Measurements from ENCODE around the gene SNAPC5. TPM values are rescaled to one million over a fixed set of nuclear protein-coding genes. Genes with fewer than 3 reads are reported as not detected.
A peak's percentile ranks its signal among the peaks of the same experiment; 100 is the strongest.
"Not testable (repeated sequence)": the region's sequence is repeated elsewhere in the genome, so short reads cannot be mapped to it uniquely, and the experiment has no call there.

Gene SNAPC5
- total RNA-seq, 1 donor from 2014 or later = 25.9 TPM

DNA sequence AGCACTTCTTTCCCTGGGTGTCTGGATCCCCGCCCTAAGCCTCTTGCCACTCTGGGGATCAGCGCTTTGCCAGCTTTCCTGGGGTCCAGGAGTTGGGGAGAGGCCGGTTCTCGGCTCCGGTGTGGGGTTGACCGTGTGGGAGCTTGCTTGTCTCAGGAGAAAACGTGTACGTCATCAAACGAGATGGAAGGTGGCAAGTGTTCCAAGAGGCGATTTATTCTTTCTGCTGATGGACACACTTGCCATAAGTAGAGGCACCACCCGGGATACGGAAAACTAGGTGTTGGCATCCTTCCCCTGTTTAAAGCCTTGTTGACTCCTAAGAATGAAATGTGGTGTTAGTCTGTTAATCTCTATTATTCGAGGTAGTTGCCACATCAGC, 7.9 kb upstream of the SNAPC5 start:
- TF ChIP-seq, protein P1, sequence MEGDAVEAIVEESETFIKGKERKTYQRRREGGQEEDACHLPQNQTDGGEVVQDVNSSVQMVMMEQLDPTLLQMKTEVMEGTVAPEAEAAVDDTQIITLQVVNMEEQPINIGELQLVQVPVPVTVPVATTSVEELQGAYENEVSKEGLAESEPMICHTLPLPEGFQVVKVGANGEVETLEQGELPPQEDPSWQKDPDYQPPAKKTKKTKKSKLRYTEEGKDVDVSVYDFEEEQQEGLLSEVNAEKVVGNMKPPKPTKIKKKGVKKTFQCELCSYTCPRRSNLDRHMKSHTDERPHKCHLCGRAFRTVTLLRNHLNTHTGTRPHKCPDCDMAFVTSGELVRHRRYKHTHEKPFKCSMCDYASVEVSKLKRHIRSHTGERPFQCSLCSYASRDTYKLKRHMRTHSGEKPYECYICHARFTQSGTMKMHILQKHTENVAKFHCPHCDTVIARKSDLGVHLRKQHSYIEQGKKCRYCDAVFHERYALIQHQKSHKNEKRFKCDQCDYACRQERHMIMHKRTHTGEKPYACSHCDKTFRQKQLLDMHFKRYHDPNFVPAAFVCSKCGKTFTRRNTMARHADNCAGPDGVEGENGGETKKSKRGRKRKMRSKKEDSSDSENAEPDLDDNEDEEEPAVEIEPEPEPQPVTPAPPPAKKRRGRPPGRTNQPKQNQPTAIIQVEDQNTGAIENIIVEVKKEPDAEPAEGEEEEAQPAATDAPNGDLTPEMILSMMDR (IDR thresholded peaks at IDR 0.05; ENCODE audit: unreplicated experiment) = no peak
- DNase-seq (ENCODE audit: low spot score, unreplicated experiment) = no peak
- H3K27me3 Mint-ChIP-seq = no peaks in the 10 kb centered on the region
- H3K4me3 Mint-ChIP-seq (ENCODE audit: low read depth) = peak overlapping the region; percentile 95
- H3K9me3 Mint-ChIP-seq (ENCODE audit: low read depth) = no peaks in the 10 kb centered on the region
- H3K27ac Mint-ChIP-seq = peak overlapping the region; percentile 99
- H3K4me1 Mint-ChIP-seq (ENCODE audit: low read depth) = peaks cover 34% of the 10 kb centered on the region
- peaks cover 21% of the 10 kb centered on the region for H3K36me3 Mint-ChIP-seq (ENCODE audit: insufficient read depth)

DNA sequence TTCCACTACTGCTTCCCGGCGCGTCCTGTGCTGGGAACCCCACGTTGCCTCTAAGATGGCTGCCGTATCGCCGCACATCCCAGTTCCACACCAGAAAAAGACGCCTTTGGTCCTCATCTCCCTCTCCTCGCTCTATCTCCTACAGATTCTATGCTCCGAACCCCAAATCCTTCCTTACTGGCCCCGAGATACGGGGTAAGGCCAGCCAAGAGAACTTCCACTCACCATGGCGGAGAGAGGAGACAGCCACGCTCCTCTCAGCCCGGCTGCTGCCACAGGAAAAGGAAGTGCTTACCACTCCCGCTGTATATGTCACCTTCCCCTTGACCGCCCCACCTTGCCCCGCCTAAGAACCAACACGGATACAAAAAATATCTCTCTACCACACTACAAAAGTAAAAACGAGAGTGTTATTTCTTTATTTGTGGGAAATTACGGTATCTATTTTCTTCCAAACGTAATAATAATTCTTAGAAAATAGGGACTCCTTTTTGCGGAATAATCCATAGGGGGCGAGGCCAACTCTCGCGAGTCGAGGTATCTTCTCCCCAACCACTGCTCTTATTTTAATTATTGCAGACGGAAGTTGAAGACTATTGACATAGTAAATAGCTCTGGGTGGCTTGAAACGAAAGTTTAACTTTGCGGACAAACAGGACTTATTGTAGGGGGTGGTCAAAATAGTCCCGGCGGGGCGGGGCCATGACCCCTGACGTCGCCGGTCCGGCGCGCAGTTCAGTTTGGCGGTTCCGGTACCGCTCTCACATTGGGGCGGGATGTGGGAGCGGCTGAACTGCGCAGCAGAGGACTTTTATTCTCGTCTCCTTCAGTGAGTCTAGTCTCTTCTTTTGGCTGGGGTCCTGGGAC, 7.2 kb upstream of the SNAPC5 start, which contains the start of the genes RPL4 and ZWILCH:
Gene RPL4 (minus strand): TSS at position 293 of the 867 bp plus-strand sequence. CDS start 65 bp downstream, at position 228.
Gene ZWILCH (plus strand): TSS at position 764 of the 867 bp plus-strand sequence. CDS start 13 bp downstream, at position 777.
- Mint-ChIP-seq H3K36me3 (ENCODE audit: insufficient read depth) (peaks cover 27% of the 10 kb centered on the region), H3K9me3 (ENCODE audit: low read depth) (no peaks in the 10 kb centered on the region), H3K4me3 (ENCODE audit: low read depth) (peak within 1 kb of the TSS; percentile 95), H3K4me1 (ENCODE audit: low read depth) (peaks cover 34% of the 10 kb centered on the region), H3K27ac (peak within 1 kb of the TSS; percentile 99), H3K27me3 (no peaks in the 10 kb centered on the region)
- TF ChIP-seq, protein P1 (IDR thresholded peaks at IDR 0.05; ENCODE audit: unreplicated experiment) = no peak
- peak; percentile 29 for DNase-seq (ENCODE audit: low spot score, unreplicated experiment)

DNA sequence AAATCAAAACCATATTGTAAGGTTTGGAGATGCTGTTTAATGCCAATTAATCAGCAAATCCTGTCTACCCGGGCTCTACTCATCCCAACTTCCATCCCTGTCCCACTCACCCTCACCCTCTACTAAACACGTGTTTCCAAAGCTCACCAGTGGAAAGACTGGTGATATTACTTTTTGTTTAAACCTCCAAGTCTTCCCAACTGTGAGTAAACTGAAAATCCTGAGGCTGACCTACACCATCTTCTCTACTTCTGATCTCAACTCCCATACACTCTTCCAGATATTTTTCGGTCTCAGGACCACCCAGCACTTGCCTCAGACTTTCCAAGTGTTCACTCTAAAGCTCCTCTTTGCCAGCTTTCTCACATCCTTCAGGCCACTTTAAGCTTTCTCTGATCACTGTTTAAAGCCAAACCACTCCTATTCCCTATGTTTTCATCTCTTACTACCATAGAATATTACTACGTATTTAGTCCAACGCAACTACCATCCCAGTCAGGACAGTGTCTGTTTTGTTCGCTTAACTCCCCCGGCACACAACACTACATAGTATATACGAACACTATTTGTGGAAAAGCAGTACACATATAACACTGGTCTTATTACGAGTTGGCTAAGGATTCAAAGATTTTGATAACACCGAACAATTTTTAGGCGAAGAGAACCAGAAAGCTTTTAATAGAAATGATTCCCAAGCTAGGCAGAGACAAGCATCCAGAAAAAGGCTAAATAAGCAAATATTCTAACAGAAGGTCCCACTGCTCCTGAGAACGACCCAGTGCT, 6.4 kb upstream of the SNAPC5 start:
- Mint-ChIP-seq H3K4me1 (ENCODE audit: low read depth) (peaks cover 34% of the 10 kb centered on the region), H3K27me3 (no peaks in the 10 kb centered on the region), H3K4me3 (ENCODE audit: low read depth) (peak overlapping the region; percentile 95), H3K9me3 (ENCODE audit: low read depth) (no peaks in the 10 kb centered on the region), H3K36me3 (ENCODE audit: insufficient read depth) (peaks cover 26% of the 10 kb centered on the region), H3K27ac (peak overlapping the region; percentile 99)
- DNase-seq (ENCODE audit: low spot score, unreplicated experiment) = no peak
- TF ChIP-seq, protein P1 (IDR thresholded peaks at IDR 0.05; ENCODE audit: unreplicated experiment) = no peak

DNA sequence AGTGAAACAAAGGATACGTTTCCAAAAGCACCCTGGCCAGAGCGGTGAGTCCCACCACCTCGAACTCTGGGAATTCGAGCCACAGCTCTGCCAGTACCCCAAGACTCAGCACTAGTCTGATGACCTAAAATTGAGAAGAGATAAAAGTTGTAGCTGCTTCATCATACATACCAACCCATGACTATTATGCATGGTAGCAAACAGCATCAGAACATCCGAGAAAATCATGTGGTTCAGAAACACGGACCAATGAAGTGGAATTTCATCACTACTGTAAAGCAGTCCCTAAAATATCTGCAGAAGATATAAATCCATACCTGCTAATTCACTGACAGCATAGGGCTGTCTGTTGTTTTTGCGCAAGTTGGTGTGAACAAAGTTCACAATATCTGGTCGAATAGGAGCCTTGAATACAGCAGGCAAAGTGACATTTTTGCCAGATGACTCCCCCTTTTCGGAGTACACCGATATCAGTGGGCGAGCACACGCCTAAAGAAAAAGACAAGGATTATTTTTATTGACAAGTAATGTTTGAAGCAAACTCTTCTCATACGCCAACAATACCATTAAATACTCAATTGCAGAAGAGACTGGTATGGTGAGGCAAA, 5.6 kb upstream of the SNAPC5 start:
- not testable (repeated sequence) for H3K27me3 Mint-ChIP-seq; H3K9me3 Mint-ChIP-seq (ENCODE audit: low read depth); DNase-seq (ENCODE audit: low spot score, unreplicated experiment)
- Mint-ChIP-seq H3K27ac (peak overlapping the region; percentile 88), H3K36me3 (ENCODE audit: insufficient read depth) (peaks cover 30% of the 10 kb centered on the region), H3K4me1 (ENCODE audit: low read depth) (peaks cover 33% of the 10 kb centered on the region), H3K4me3 (ENCODE audit: low read depth) (peak overlapping the region; percentile 95)

DNA sequence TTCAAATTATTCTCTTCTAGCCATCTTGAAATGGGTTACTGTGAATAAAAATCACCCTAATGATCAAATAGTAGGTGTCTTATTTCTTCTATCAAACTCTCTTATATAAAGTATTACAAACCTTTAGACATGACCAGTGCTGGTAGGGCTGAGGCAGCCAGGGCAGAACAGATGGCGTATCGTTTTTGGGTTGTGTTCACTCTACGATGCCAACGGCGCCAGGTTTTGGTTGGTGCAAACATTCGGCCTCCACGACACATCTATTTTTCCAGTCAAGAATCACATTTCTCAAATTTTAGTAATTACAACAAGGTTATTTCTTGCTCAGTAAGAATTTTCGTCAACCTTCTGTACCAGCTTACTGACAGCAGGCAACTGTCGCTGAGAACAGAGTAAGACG, 4.9 kb upstream of the SNAPC5 start:
- H3K27me3 Mint-ChIP-seq = no peaks in the 10 kb centered on the region
- peaks cover 35% of the 10 kb centered on the region for H3K36me3 Mint-ChIP-seq (ENCODE audit: insufficient read depth)
- H3K4me3 Mint-ChIP-seq (ENCODE audit: low read depth) = peak overlapping the region; percentile 95
- H3K9me3 Mint-ChIP-seq (ENCODE audit: low read depth) = no peaks in the 10 kb centered on the region
- peak overlapping the region; percentile 88 for H3K27ac Mint-ChIP-seq
- TF ChIP-seq, protein P1 (IDR thresholded peaks at IDR 0.05; ENCODE audit: unreplicated experiment) = no peak
- H3K4me1 Mint-ChIP-seq (ENCODE audit: low read depth) = peaks cover 33% of the 10 kb centered on the region
- no peak for DNase-seq (ENCODE audit: low spot score, unreplicated experiment)

DNA sequence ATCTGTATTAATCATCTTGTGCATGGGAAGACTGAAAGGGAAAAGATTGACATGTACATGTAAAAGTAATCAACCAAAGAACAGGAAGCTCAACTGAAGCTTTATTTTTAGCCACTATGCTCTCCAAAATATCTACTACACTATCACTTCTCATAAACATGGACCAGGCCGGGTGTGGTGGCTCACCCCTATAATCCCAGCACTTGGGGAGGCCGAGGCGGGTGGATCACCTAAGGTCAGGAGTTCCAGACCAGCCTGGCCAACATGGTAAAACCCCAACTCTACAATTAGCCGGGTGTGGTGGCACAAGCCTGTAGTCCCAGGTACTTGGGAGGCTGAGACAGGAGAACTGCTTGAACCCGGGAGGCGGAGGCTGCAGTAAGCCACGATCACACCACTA, 2.8 kb upstream of the SNAPC5 start:
- H3K27ac Mint-ChIP-seq; H3K27me3 Mint-ChIP-seq; H3K4me3 Mint-ChIP-seq (ENCODE audit: low read depth); DNase-seq (ENCODE audit: low spot score, unreplicated experiment); H3K9me3 Mint-ChIP-seq (ENCODE audit: low read depth): not testable (repeated sequence)
- H3K36me3 Mint-ChIP-seq (ENCODE audit: insufficient read depth) = peaks cover 37% of the 10 kb centered on the region
- peaks cover 26% of the 10 kb centered on the region for H3K4me1 Mint-ChIP-seq (ENCODE audit: low read depth)
